AG09309 (cell line): Measurements from ENCODE around the gene IFI30.

Experiments used
- DNase-seq: peaks from one replicate; pipeline ENCODE4 v3.0.0-alpha.2; 2010; ENCODE audit warnings: low read depth
- H3K4me3 ChIP-seq: 2 replicates; pipeline ENCODE4 v1.5.1; 2011; ENCODE audit warnings: mild to moderate bottlenecking, low read depth, low read length, moderate library complexity; ENCODE audit not compliant: control insufficient read depth
- TF ChIP-seq, protein P1 (sequence below): IDR thresholded peaks from 2 replicates; pipeline ENCODE4 v1.5.1; 2011; ENCODE audit warnings: mild to moderate bottlenecking, low read depth, low read length, inconsistent platforms; ENCODE audit not compliant: insufficient read depth, control insufficient read depth; ENCODE audit errors: missing control alignments

Gene IFI30

DNA sequence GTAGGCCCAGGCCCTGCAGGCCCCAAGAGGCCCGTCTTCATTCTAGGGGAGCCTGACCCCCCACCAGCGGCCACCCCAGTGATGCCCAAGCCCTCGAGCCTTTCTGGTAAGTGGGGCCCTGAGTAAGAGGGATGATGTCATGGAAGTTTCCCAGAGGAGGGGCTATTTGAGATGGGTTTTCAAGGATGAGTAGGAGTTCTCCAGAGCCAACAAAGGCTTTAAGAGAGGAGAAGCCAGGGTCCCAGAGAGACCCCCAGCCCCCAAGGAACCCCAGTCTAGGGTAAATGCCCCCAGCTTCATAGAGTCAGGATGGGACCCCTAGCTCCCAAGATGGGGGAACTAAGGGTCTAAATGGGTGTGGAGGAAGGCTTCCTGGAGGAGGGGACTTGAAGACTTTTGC lies 29.7 kb upstream of the IFI30 start:
- no peak overlapping the region for H3K4me3 ChIP-seq
- TF ChIP-seq, protein P1, sequence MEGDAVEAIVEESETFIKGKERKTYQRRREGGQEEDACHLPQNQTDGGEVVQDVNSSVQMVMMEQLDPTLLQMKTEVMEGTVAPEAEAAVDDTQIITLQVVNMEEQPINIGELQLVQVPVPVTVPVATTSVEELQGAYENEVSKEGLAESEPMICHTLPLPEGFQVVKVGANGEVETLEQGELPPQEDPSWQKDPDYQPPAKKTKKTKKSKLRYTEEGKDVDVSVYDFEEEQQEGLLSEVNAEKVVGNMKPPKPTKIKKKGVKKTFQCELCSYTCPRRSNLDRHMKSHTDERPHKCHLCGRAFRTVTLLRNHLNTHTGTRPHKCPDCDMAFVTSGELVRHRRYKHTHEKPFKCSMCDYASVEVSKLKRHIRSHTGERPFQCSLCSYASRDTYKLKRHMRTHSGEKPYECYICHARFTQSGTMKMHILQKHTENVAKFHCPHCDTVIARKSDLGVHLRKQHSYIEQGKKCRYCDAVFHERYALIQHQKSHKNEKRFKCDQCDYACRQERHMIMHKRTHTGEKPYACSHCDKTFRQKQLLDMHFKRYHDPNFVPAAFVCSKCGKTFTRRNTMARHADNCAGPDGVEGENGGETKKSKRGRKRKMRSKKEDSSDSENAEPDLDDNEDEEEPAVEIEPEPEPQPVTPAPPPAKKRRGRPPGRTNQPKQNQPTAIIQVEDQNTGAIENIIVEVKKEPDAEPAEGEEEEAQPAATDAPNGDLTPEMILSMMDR, result no peak
- no peak for DNase-seq

DNA sequence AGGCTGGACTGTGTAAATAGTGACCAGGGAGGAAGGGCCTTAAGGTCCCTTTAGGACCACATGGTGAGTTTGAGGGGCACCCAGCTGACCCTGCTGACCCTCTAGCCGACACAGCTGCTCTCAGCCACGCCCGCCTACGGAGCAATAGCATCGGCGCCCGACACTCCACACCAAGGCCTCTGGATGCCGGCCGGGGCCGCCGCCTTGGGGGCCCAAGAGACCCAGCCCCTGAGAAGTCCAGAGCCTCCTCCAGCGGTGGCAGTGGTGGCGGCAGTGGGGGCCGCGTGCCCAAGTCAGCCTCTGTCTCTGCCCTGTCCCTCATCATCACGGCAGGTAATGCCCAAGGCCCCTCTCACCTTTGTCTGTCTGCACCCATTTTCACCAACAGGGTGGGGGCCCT lies 29.3 kb upstream of the IFI30 start:
- no peak overlapping the region for H3K4me3 ChIP-seq
- TF ChIP-seq, protein P1, result no peak
- DNase-seq, result no peak

DNA sequence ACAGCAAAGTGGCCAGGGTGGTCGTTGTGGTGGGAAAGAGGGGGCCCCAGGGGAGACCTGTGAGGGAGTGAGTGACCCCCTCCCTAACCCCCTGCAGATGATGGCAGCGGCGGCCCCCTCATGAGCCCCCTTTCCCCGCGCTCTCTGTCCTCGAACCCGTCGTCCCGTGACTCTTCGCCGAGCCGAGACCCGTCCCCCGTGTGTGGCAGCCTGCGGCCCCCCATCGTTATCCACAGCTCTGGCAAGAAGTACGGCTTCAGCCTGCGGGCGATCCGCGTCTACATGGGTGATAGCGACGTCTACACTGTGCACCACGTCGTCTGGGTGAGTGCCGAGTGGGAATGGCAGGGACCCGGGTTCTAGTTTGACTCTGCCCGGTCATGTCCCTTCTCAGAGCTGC lies 28.7 kb upstream of the IFI30 start:
- TF ChIP-seq, protein P1, result no peak
- DNase-seq, result no peak
- no peak overlapping the region for H3K4me3 ChIP-seq

DNA sequence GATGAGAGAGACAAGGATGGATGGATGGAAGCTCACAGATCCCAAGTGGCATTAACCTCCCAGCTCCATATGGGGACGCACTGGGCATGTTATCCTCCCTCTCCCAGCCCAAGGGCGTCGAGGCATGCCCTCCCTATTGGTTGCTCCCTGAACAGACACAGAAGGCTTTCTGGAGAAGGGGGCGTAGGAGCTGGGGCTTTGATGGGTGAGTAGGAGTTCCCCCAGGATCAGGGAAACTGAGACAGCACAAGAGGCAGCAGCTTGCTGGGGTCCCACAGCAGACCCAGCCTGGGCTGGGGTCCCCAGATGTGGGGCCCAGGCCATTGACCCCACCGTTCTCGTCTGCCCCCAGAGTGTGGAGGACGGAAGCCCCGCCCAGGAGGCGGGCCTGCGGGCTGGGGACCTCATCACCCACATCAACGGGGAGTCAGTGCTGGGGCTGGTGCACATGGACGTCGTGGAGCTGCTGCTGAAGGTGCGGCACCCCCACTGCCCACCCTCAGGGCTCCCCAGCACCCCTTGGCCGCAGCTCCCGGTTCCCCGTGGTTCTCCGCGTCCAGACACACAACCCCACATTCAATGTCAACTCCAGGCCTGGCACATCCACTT lies 28.1 kb upstream of the IFI30 start:
- TF ChIP-seq, protein P1, result no peak
- no peak overlapping the region for H3K4me3 ChIP-seq
- no peak for DNase-seq

DNA sequence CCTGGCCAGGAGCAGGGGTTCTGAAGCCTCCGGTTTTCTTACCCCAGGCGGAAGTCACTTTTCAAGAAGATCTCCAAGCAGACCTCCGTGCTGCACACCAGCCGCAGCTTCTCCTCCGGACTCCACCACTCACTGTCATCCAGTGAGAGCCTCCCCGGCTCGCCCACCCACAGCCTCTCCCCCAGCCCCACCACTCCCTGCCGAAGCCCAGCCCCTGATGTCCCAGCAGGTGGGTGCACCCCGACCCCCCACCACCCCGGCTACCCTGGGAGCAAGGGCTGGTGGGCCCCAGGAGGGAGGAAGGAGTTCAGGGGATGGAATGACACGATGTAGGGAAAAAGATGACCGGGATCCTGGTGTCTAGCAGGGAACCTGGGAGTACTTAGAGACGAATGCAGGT lies 26.2 kb upstream of the IFI30 start:
- TF ChIP-seq, protein P1, result no peak
- DNase-seq, result no peak
- H3K4me3 ChIP-seq, result no peak overlapping the region

DNA sequence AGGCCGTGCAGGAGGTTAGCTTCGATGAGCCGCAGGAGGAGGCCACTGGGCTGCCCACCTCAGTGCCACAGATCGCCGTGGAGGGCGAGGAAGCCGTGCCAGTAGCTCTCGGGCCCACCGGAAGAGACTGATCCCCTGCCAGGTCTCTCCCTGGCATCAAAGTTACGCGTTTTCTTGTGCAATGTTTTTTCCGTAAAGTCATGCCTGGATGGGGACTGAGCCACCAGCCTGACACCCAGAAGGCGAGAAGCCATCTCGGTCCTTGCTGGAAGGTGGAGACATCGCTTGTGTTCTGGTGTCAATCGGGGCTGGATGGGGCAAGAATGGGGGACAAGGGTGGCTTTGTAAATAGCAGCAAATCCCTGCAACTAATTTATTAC lies 24.0 kb upstream of the IFI30 start:
- TF ChIP-seq, protein P1, result no peak
- no peak for DNase-seq

More for the DNA sequence above, 24.0 kb upstream of the IFI30 start:
- H3K4me3 ChIP-seq, result no peak overlapping the region
